ENCODE data around the gene SLCO4A1.
A peak's percentile ranks its signal among the peaks of the same experiment; 100 is the strongest.

Gene SLCO4A1

DNA sequence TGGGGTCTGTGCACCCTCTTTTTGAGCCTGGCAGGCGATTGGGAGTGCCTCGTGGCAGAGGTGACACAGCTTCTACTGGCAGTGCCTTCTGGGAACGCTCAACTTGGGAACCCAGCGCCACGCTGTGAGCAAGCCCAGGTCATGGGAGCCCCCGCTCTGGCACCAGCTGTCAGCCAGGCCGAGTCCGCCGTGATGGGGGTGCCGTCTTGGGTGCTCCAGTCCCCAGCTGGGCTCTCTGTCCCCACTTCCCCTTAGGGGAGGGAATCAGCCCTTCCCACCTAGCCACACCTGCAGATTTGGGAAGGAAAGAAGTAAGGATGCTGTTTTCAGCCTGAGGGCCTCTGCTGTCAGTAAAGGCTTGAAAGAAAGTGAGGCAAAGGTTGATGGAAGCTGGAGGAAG, 35.4 kb downstream of the SLCO4A1 start:
- Histone ChIP-seq H3K4me2 (ENCODE audit: insufficient read depth, low read length, poor library complexity, severe bottlenecking) (no peak overlapping the region), H3K4ac (ENCODE audit: low read length) (peak overlapping the region; percentile 85), H3K9ac (ENCODE audit: low read depth, low read length, poor library complexity) (peak overlapping the region; percentile 68), H3K36me3 (replicated peaks in 1 of 2; ENCODE audit: control insufficient read depth in 2 of 2, insufficient read depth in 2 of 2, low read length in 2 of 2) (no peaks in the 10 kb centered on the region), H3K9me3 (replicated peaks in 1 of 2; ENCODE audit: control insufficient read depth in 2 of 2, insufficient read depth in 1 of 2, low read depth in 1 of 2, low read length in 2 of 2) (peaks cover 3 to 8% of the 10 kb centered on the region in 2 donors), H3K18ac (ENCODE audit: low read length) (no peak overlapping the region), H3K4me1 (ENCODE audit: control insufficient read depth in 2 of 2, insufficient read depth in 1 of 2, low read depth in 1 of 2, low read length in 2 of 2) (no peaks in the 10 kb centered on the region), H2AFZ (ENCODE audit: low read length) (no peak overlapping the region), H2AK5ac (ENCODE audit: low read depth, low read length) (no peak overlapping the region), H4K8ac (ENCODE audit: low read depth, low read length) (no peak overlapping the region), H3K4me3 (ENCODE audit: low read length in 2 of 2) (no peak overlapping the region), H2BK12ac (ENCODE audit: low read length) (no peak overlapping the region), H2BK5ac (ENCODE audit: low read length) (no peak overlapping the region), H4K91ac (ENCODE audit: low read depth, low read length, poor library complexity) (no peak overlapping the region), H3K23ac (ENCODE audit: low read depth, low read length, poor library complexity) (peak overlapping the region; percentile 10), H3K79me1 (ENCODE audit: low read depth, low read length) (peaks cover 3% of the 10 kb centered on the region), H3K27ac (replicated peaks; ENCODE audit: low read length) (no peak overlapping the region), H2BK15ac (ENCODE audit: low read length) (no peak overlapping the region), H3K14ac (ENCODE audit: low read length) (no peak overlapping the region), H2BK120ac (ENCODE audit: low read depth, low read length) (no peak overlapping the region), H3K27me3 (ENCODE audit: control insufficient read depth in 3 of 3, insufficient read depth in 3 of 3, low read depth in 1 of 3, low read length in 3 of 3) (peaks cover 0 to 47% (median 0%) of the 10 kb centered on the region in 3 experiments)
- WGBS, 2 donors (ENCODE audit: extremely low coverage in 2 of 2, insufficient read length in 2 of 2, insufficient replicate concordance in 1 of 2), result no CpG with 5 or more reads among the region's 10 CpGs
- no peak for DNase-seq (ENCODE audit: low spot score)

- no peak for DNase-seq (ENCODE audit: low spot score)
- Histone ChIP-seq H3K27me3 (ENCODE audit: control insufficient read depth in 3 of 3, insufficient read depth in 3 of 3, low read depth in 1 of 3, low read length in 3 of 3) (peaks cover 0 to 43% (median 0%) of the 10 kb centered on the region in 3 experiments), H2AK5ac (ENCODE audit: low read depth, low read length) (no peak overlapping the region), H2AFZ (ENCODE audit: low read length) (no peak overlapping the region), H2BK12ac (ENCODE audit: low read length) (no peak overlapping the region), H2BK5ac (ENCODE audit: low read length) (no peak overlapping the region), H3K4me2 (ENCODE audit: insufficient read depth, low read length, poor library complexity, severe bottlenecking) (no peak overlapping the region), H3K23ac (ENCODE audit: low read depth, low read length, poor library complexity) (no peak overlapping the region), H4K8ac (ENCODE audit: low read depth, low read length) (no peak overlapping the region), H3K36me3 (replicated peaks in 1 of 2; ENCODE audit: control insufficient read depth in 2 of 2, insufficient read depth in 2 of 2, low read length in 2 of 2) (no peaks in the 10 kb centered on the region), H3K9me3 (replicated peaks in 1 of 2; ENCODE audit: control insufficient read depth in 2 of 2, insufficient read depth in 1 of 2, low read depth in 1 of 2, low read length in 2 of 2) (peaks cover 3 to 8% of the 10 kb centered on the region in 2 donors), H3K9ac (ENCODE audit: low read depth, low read length, poor library complexity) (no peak overlapping the region), H2BK120ac (ENCODE audit: low read depth, low read length) (no peak overlapping the region), H3K4me3 (ENCODE audit: low read length in 2 of 2) (no peak overlapping the region), H3K79me1 (ENCODE audit: low read depth, low read length) (peaks cover 3% of the 10 kb centered on the region), H3K4me1 (ENCODE audit: control insufficient read depth in 2 of 2, insufficient read depth in 1 of 2, low read depth in 1 of 2, low read length in 2 of 2) (no peaks in the 10 kb centered on the region), H2BK15ac (ENCODE audit: low read length) (no peak overlapping the region), H3K14ac (ENCODE audit: low read length) (no peak overlapping the region), H3K27ac (replicated peaks; ENCODE audit: low read length) (no peak overlapping the region), H3K18ac (ENCODE audit: low read length) (no peak overlapping the region), H4K91ac (ENCODE audit: low read depth, low read length, poor library complexity) (no peak overlapping the region), H3K4ac (ENCODE audit: low read length) (no peak overlapping the region)
- WGBS, 2 donors (ENCODE audit: extremely low coverage in 2 of 2, insufficient read length in 2 of 2, insufficient replicate concordance in 1 of 2), result no CpG with 5 or more reads among the region's 9 CpGs
These were observed 36.2 kb downstream of the SLCO4A1 start for GRCh38 chr20:62678553-62678952.

- no CpG with 5 or more reads among the region's 11 CpGs for WGBS, 2 donors (ENCODE audit: extremely low coverage in 2 of 2, insufficient read length in 2 of 2, insufficient replicate concordance in 1 of 2)
These were observed 37.8 kb downstream of the SLCO4A1 start for GRCh38 chr20:62679978-62680589.

DNA sequence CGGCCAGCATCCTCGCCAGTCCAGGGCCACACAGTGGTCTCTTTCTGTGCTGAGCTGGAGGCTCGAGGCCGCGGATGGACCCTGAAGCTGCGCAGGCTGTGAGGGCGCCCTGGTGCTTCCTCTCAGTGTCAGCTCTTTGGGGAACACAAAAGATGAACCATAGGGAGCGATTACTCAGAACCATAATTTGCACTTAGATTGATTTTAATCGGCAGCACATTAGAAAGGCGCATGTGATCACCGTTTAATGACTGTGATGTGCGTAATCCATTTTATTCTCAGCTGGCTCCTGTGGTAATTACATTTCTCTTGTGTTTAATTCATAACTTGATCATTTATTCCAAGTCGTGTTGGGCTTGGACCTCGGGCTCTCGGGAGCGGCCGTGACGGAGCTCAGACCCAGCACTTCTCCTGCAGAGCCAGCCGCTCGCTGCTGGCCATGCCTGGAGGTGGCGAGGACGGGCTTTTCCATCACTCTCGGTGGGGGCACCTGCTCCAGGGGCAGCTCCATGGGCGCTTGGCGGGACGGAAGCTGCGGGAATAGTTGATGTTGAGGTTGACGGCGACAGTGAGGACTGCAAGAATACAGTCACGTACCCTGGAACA, 40.7 kb downstream of the SLCO4A1 start:
- Histone ChIP-seq H3K79me1 (ENCODE audit: low read depth, low read length) (no peaks in the 10 kb centered on the region), H3K9me3 (replicated peaks in 1 of 2; ENCODE audit: control insufficient read depth in 2 of 2, insufficient read depth in 1 of 2, low read depth in 1 of 2, low read length in 2 of 2) (peaks cover 3 to 8% of the 10 kb centered on the region in 2 donors), H4K8ac (ENCODE audit: low read depth, low read length) (no peak overlapping the region), H3K23ac (ENCODE audit: low read depth, low read length, poor library complexity) (peak overlapping the region; percentile 56), H2AFZ (ENCODE audit: low read length) (no peak overlapping the region), H3K4me3 (ENCODE audit: low read length in 2 of 2) (peak overlapping the region in 1 of 2 donors; percentile 4), H2AK5ac (ENCODE audit: low read depth, low read length) (peak overlapping the region; percentile 14), H2BK15ac (ENCODE audit: low read length) (no peak overlapping the region), H3K36me3 (replicated peaks in 1 of 2; ENCODE audit: control insufficient read depth in 2 of 2, insufficient read depth in 2 of 2, low read length in 2 of 2) (no peaks in the 10 kb centered on the region), H3K4me2 (ENCODE audit: insufficient read depth, low read length, poor library complexity, severe bottlenecking) (no peak overlapping the region), H2BK120ac (ENCODE audit: low read depth, low read length) (no peak overlapping the region), H2BK5ac (ENCODE audit: low read length) (no peak overlapping the region), H3K4ac (ENCODE audit: low read length) (no peak overlapping the region), H3K9ac (ENCODE audit: low read depth, low read length, poor library complexity) (no peak overlapping the region), H3K27me3 (ENCODE audit: control insufficient read depth in 3 of 3, insufficient read depth in 3 of 3, low read depth in 1 of 3, low read length in 3 of 3) (peaks cover 0 to 27% (median 0%) of the 10 kb centered on the region in 3 experiments), H3K14ac (ENCODE audit: low read length) (no peak overlapping the region), H4K91ac (ENCODE audit: low read depth, low read length, poor library complexity) (no peak overlapping the region), H3K18ac (ENCODE audit: low read length) (peak overlapping the region; percentile 53), H3K27ac (replicated peaks; ENCODE audit: low read length) (no peak overlapping the region), H3K4me1 (ENCODE audit: control insufficient read depth in 2 of 2, insufficient read depth in 1 of 2, low read depth in 1 of 2, low read length in 2 of 2) (peaks cover 9 to 10% of the 10 kb centered on the region in 2 donors), H2BK12ac (ENCODE audit: low read length) (no peak overlapping the region)
- no peak for DNase-seq (ENCODE audit: low spot score)
- no CpG with 5 or more reads among the region's 30 CpGs for WGBS, 2 donors (ENCODE audit: extremely low coverage in 2 of 2, insufficient read length in 2 of 2, insufficient replicate concordance in 1 of 2)

More at GRCh38 chr20:62679978-62680589, 37.8 kb downstream of the SLCO4A1 start:
- no peak overlapping the region for H2AFZ ChIP-seq (ENCODE audit: low read length)
- no peak overlapping the region for H2BK12ac ChIP-seq (ENCODE audit: low read length)
- no peak overlapping the region for H2BK15ac ChIP-seq (ENCODE audit: low read length)
- no peak for DNase-seq (ENCODE audit: low spot score)
- H4K8ac ChIP-seq (ENCODE audit: low read depth, low read length), result no peak overlapping the region
- H3K4me3 ChIP-seq (ENCODE audit: low read length in 2 of 2), result no peak overlapping the region
- peaks cover 3 to 8% of the 10 kb centered on the region in 2 donors for H3K9me3 ChIP-seq (replicated peaks in 1 of 2; ENCODE audit: control insufficient read depth in 2 of 2, insufficient read depth in 1 of 2, low read depth in 1 of 2, low read length in 2 of 2)
- H3K4me2 ChIP-seq (ENCODE audit: insufficient read depth, low read length, poor library complexity, severe bottlenecking), result no peak overlapping the region
- no peak overlapping the region for H2AK5ac ChIP-seq (ENCODE audit: low read depth, low read length)
- H3K4me1 ChIP-seq (ENCODE audit: control insufficient read depth in 2 of 2, insufficient read depth in 1 of 2, low read depth in 1 of 2, low read length in 2 of 2), result peaks cover 0 to 1% of the 10 kb centered on the region in 2 donors
- no peak overlapping the region for H4K91ac ChIP-seq (ENCODE audit: low read depth, low read length, poor library complexity)
- no peak overlapping the region for H3K23ac ChIP-seq (ENCODE audit: low read depth, low read length, poor library complexity)
- no peak overlapping the region for H3K14ac ChIP-seq (ENCODE audit: low read length)
- H3K79me1 ChIP-seq (ENCODE audit: low read depth, low read length), result peaks cover 3% of the 10 kb centered on the region
- no peaks in the 10 kb centered on the region for H3K36me3 ChIP-seq (replicated peaks in 1 of 2; ENCODE audit: control insufficient read depth in 2 of 2, insufficient read depth in 2 of 2, low read length in 2 of 2)
- H3K27ac ChIP-seq (replicated peaks; ENCODE audit: low read length), result no peak overlapping the region
- peaks cover 0 to 30% (median 0%) of the 10 kb centered on the region in 3 experiments for H3K27me3 ChIP-seq (ENCODE audit: control insufficient read depth in 3 of 3, insufficient read depth in 3 of 3, low read depth in 1 of 3, low read length in 3 of 3)
- H3K4ac ChIP-seq (ENCODE audit: low read length), result no peak overlapping the region
- no peak overlapping the region for H2BK120ac ChIP-seq (ENCODE audit: low read depth, low read length)
- no peak overlapping the region for H2BK5ac ChIP-seq (ENCODE audit: low read length)
- H3K18ac ChIP-seq (ENCODE audit: low read length), result no peak overlapping the region
- H3K9ac ChIP-seq (ENCODE audit: low read depth, low read length, poor library complexity), result no peak overlapping the region
